Adipose tissue (tissue), 3 donors: ENCODE data around the gene CABP4. TPM values are rescaled to one million over a fixed set of nuclear protein-coding genes. Genes with fewer than 3 reads are reported as not detected.

Experiments used
- H3K27ac ChIP-seq: one replicate; pipeline ENCODE4 v1.5.1; 2013; ENCODE audit warnings: low read depth, low read length
- WGBS, 3 donors: extraction: QIAGEN DNeasy Blood & Tissue Kit; methylation state at CpG; one replicate each; pipeline ENCODE4 v1.1.7; 2013; 5-methylcytosine and 5-hydroxymethylcytosine counted together
- polyA plus RNA-seq, 3 donors: library from polyadenylated mRNA; stranded (reverse); fragments of 200-250 nt; gene quantifications; one replicate each; pipeline ENCODE4 v1.2.3, GENCODE V29; 2013
- donor health status: healthy with polysubstance abuse.
- donor health status: Bipolar disorder and iron deficiency.
- donor health status: healthy.

Gene CABP4
- polyA plus RNA-seq = 1 to 10 TPM in 2 of 3 donors, under 1 TPM in 1; 0.28 to 8.4 (median 1.5) TPM

GRCh38 chr11:67455054-67455453, at the start of gene CABP4:
TSS of gene CABP4 (plus strand) at chr11:67455354. CDS start at chr11:67455424, 70 bp downstream.
- no peak within 1 kb of the TSS for H3K27ac ChIP-seq
- 91 to 95% (median 94%) methylated on average over 3 of the region's 3 CpGs for WGBS, 3 donors

DNA sequence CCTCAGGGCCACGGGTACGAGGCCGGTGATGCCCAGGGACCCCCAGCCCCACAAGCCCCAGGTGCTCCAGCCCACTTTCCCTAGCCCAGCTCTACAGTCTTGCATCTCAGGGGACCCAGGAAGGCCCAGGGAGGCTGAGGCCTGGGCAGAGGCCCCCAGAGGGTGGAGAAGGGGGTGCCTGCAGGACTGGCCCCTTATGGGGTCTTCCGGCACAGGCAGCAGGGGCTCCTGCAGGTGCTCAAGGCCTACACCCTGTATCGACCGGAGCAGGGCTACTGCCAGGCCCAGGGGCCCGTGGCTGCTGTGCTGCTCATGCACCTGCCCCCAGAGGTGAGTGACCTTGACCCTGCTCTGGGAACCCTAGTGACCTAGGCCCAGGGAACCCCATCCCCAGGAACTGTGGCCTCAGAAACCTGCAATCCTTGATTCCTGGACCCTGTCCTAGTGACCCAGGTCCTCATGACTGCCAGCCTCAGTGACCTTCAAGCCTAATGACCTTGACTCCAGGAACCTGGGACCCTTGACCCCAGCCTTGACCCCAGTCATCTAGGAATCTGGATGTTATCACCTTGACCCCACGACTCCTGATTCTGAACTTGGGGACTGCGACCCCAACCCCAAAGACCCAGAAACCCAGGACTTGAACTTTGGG, 49.3 kb upstream of the CABP4 start:
- no peak overlapping the region for H3K27ac ChIP-seq
- 84 to 93% (median 89%) methylated on average over 8 to 9 of the region's 9 CpGs for WGBS, 3 donors

- H3K27ac ChIP-seq = no peak overlapping the region
- 78 to 84% (median 84%) methylated on average over 14 to 18 of the region's 18 CpGs for WGBS, 3 donors
Observed at GRCh38 chr11:67406420-67406968, 48.7 kb upstream of the CABP4 start.

- WGBS, 3 donors = 45 to 59% (median 47%) methylated on average over 12 of the region's 12 CpGs
- no peak overlapping the region for H3K27ac ChIP-seq
Observed at GRCh38 chr11:67406969-67407687, 48.0 kb upstream of the CABP4 start.

DNA sequence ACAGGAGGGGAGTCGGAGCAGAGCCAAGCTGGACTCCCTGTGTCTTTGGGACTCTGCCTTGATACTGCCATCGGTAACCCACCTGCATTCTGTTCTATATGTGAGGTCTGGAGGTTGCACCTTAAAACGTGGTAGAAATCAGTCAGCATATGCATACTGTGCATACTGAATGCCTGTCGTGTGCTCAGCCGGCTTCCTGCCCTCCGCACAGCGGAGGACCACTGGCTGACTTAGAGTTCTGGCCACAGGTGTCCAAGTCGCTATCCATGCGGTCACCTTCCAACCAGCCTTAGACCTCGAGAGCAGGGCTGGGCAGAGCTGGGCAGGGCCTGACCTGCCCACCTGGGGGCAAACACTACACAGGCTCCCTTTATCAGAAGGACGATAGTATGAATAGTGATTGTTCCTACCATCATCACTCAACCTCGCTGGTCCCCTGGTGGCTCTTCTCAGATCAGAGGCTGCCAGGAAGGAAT, 47.4 kb upstream of the CABP4 start:
- WGBS, 3 donors = 57 to 75% (median 63%) methylated on average over 12 of the region's 12 CpGs
- H3K27ac ChIP-seq = no peak overlapping the region

- no peak overlapping the region for H3K27ac ChIP-seq
- 54 to 62% (median 58%) methylated on average over 18 of the region's 18 CpGs for WGBS, 3 donors
Observed at GRCh38 chr11:67408437-67409200, 46.5 kb upstream of the CABP4 start.

GRCh38 chr11:67409261-67409666, 45.9 kb upstream of the CABP4 start:
- 35 to 70% (median 39%) methylated on average over 20 to 24 of the region's 24 CpGs for WGBS, 3 donors
- H3K27ac ChIP-seq = no peak overlapping the region

DNA sequence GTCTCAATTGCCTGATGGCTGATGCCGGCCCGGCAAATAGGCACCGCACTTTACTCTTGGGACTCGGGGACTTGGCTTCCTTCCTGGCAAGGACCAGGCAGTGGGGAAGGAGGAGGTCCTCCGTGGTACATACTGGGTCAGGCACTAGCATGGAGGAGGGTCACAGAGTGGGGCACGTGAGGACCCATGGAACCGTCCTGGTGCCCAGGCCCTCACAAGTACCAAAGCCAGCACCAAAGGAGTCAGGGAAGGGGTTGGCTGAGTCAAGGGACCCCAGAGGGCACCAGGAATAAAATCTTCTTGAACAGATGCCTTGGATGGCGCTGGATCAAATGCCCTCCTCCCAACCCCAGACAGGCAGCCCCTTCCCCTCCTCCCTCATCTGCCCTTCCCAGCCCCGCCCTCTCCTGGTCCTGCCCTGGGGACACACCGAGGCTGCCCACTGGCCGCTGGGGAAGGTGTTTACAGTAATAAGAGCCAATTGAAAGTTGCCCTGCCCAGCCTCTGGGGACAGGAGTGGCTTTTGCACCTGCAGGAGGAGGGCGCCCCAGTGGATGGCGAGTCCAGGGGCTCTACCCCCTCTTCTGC, 45.3 kb upstream of the CABP4 start:
- WGBS, 3 donors = 29 to 36% (median 33%) methylated on average over 12 to 13 of the region's 13 CpGs
- no peak overlapping the region for H3K27ac ChIP-seq

GRCh38 chr11:67410369-67410831, 44.8 kb upstream of the CABP4 start:
- WGBS, 3 donors = 50 to 80% (median 77%) methylated on average over 15 of the region's 15 CpGs
- H3K27ac ChIP-seq = no peak overlapping the region

GRCh38 chr11:67410984-67411784, 44.0 kb upstream of the CABP4 start:
- WGBS, 3 donors = 66 to 81% (median 74%) methylated on average over 17 of the region's 17 CpGs
- H3K27ac ChIP-seq = no peak overlapping the region

- no peak overlapping the region for H3K27ac ChIP-seq
- WGBS, 3 donors = 51 to 73% (median 63%) methylated on average over 7 of the region's 7 CpGs
Observed at GRCh38 chr11:67411785-67412152, 43.4 kb upstream of the CABP4 start.

GRCh38 chr11:67412495-67413179, 42.5 kb upstream of the CABP4 start:
- H3K27ac ChIP-seq = no peak overlapping the region
- 47 to 74% (median 74%) methylated on average over 9 of the region's 9 CpGs for WGBS, 3 donors

DNA sequence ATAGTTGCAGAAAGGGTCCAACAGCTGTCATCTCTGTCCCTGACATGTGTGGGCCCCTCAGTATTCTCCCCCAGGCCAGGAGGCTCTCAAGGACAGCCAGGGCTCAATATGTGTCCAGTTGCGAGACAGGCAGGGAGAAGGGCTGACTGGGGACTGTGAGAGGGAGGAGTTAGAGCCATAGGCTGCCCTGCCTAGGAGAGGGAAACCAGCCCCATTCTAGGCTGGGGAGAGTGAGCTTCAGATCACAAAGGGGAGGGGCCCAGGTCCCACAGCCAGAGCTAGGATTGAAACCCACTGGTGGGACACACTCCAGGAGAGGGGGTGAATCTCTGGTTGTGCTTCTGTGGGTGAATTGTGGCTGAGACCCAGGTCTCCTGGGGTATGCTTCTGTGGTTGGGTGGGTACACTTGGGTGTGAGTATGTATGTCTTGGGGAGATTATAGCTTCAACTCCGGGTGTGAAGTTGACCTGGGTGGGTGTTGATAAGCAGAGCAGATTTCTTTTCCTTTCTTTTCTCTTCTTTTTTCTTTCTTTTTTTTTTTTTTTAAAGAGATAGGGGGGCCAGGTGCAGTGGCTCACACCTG, 41.8 kb upstream of the CABP4 start:
- WGBS, 3 donors = 28 to 75% (median 73%) methylated on average over 2 of the region's 2 CpGs
- no peak overlapping the region for H3K27ac ChIP-seq

DNA sequence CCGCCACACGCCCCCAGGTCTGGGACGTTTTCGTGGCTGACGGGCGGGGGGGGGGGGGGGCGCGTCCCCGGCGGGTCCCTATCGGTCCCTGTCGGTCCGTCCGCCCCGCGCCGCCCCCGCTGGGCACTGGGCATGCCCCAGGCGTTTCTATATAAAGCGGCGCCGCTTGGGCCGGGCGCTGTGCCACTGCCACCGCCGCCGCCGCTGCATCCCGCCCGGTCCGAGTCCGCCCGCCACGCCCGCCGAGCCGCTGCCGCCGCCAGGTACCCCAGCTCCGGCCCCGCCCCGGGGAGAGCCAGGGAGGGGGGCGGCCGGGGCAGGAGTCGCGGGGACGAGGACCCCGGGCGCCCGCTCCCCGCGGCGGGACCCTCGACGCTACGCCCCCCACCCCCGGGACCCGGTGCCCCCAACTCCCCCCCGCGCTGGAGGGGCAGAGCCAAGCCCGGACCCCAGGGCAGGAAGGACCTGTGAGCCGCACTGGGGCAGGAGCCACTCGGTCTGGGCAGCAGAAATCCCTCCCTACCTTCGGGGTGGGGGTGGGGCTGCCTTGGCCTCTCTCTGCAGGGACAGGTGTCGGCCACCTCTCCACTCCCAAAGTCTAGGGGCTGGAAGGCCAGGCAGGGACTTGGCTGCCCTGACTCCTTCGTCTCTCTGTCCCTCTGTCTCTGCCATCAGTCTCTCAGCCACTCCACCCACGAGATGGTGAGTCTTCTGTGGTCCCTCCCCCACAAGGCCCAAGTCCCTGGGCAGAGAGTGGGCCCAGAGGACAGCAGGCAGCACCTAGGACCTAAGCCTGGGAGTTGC, 39.5 kb upstream of the CABP4 start, which contains the start of gene CARNS1:
CARNS1 (plus strand) TSS at position 178 of the 804 bp plus-strand sequence; CDS start at position 700, 522 bp downstream.
- 3 to 8% (median 6%) methylated on average over 37 to 67 of the region's 67 CpGs for WGBS, 3 donors
- no peak within 1 kb of the TSS for H3K27ac ChIP-seq

- 47 to 59% (median 48%) methylated on average over 21 of the region's 21 CpGs for WGBS, 3 donors
- H3K27ac ChIP-seq = no peak overlapping the region
Observed at GRCh38 chr11:67416416-67417335, 38.5 kb upstream of the CABP4 start.
